Stimulated activated CD8-positive, alpha-beta memory T cell treated with anti-CD3 and anti-CD28 coated beads, Interleukin-12 subunit alpha, Interleukin-12 subunit beta, amount 100 ng/mL, for 4 hours (primary cell): ENCODE results near the gene PRORP.
"Not testable (repeated sequence)": the region's sequence is repeated elsewhere in the genome, so short reads cannot be mapped to it uniquely, and the experiment has no call there.

Experiments
- DNase-seq: peaks from one replicate; pipeline ENCODE4 v3.0.0-alpha.2; 2020; ENCODE audit warnings: low read depth

The PRORP gene

DNA sequence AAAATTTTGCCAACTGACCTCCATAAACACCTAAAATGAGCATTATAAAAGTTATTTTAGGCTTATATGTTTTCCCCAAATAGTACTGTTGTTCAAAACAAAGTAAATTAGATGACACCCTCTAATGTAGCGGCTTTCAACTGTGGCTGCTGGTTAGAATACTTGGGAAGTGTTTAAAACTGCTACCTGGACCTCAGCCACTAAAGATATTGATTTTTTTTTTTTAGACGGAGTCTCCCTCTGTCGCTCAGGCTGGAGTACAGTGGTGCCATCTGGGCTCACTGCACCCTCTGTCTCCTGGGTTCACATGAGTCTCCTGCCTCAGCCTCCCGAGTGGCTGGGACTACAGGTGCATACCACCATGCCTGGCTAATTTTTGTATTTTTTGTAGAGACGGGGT is 16.2 kb downstream of the PRORP start:
- no peak for DNase-seq

DNA sequence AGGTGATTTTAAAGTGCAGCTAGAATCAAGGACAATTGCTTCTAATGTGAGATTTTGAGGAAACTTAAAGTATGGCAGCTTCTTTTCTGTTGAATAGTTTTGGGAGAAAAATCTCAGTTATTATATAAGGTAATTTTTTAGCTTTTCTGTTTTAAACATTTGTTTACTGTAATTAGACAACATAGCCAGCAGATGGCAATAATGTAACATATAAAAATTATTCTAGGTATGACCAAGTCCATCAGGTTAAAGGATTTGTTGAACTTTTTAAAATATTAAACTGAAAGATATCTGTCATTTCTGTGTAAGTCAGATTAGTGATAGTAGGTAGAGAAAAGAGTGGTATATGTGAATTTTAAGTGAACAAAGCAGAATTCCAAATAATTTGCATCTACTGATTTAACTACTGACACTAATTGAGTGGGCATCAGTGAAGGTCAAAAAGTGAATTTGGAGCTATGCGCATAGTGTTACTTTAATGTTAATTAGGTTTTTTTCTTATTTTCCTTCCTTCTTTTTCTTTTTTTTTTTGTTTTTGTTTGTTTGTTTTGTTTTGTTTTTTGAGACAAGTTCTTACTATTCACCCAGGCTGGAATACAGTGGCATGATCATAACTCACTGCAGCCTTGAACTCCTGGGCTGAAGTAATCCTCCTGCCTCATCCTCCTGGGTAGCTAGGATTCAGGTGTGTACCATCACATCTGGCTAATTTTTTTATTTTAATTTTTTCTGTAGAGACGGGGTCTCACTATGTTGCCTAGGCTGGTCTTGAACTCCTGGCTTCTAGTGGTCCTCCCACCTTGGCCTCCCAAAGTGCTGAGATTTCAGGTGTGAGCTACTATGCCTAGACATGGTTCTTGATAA is 18.6 kb downstream of the PRORP start:
- no peak for DNase-seq

DNA sequence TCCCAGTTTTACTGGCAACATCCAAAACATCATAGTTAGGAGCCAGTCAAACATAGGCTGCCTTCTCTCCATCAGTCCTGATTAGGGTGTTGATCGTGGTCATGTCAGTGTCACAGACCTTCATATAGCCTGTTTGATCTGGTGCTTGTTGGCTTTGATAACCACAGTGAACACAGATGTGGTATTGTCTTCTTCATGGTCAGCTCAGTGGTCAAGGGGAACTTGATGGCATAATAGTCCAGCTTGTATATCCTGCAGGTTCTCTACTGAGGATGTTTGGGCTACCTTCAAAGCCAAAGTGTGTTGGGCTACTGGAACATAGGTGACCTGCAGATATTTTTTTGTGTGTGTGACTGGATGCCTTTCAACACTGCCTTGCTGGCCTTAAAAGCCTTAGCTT is 21.7 kb downstream of the PRORP start:
- DNase-seq, result no peak

DNA sequence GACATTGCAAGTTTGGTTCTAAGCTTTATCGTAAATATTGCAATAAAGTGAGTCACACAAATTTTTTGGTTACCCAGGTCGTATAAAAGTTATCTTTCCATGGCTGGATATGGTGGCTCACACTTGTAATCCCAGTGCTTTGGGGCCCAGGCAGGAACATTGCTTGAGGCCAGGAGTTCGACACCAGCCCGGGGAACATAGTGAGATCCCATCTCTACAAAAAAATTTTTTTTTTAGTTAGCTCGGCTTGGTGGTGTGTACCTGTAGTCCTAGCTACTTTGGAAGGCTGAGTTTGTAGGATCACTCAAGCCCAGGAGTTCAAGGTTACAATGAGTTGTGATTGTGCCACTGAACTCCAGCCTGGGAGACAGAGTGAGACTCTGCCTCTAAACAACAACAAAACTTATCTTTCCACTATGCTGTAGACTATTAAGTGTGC is 24.4 kb downstream of the PRORP start:
- DNase-seq, result no peak

DNA sequence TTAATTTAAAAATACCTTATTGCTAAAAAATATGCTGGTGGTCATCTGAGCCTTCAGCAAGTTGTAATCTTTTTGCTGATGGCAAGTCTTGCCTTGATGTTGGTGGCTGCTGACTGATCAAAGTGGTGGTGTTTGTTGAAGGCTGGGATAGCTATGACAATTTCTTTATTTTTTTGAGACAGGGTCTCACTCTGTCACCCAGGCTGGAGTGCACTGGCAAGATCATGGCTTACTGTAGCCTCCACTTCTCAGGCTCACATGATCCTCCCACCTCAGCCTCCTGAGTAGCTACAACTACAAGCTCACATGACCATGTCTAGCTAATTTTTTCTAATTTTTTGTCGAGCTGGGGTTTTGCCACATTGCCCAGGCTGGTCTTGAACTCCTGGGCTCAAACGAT is 24.8 kb downstream of the PRORP start:
- DNase-seq, result no peak

DNA sequence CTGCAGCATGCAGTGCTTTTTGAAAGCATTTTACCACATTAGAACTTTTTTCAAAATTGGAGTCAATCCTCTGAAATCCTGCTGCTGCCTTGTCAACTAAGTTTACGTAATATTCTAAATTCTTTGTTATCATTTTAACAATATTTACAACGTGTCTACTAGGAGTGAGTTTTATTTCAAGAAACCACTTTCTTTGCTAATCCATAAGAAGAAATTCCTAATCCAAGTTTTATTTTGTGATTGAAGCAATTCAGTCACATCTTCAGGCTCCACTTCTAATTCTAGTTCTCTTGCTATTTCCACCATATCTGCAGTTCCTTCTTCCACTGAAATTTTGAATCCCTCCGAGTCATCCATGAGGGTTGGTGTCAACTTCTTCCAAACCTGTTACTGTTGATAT is 25.4 kb downstream of the PRORP start:
- no peak for DNase-seq

DNA sequence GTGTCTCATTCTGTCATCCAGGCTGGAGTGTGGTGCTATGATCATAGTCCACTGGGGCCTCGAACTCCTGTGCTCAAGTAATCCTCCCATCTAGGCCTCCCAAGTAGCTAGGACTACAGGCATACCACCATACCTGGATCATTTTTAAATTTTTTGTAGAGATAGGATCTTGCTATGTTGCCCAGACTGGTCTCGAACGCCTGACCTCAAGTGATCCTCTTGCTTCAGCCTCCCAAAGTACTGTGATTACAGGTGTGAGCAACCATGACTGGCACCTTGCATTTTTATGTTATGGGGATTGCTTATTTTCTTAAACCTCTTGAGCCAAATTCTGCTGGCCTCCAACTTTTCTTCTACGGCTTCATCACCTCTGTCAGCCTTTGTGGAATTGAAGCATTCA is 26.9 kb downstream of the PRORP start:
- DNase-seq, result no peak

DNA sequence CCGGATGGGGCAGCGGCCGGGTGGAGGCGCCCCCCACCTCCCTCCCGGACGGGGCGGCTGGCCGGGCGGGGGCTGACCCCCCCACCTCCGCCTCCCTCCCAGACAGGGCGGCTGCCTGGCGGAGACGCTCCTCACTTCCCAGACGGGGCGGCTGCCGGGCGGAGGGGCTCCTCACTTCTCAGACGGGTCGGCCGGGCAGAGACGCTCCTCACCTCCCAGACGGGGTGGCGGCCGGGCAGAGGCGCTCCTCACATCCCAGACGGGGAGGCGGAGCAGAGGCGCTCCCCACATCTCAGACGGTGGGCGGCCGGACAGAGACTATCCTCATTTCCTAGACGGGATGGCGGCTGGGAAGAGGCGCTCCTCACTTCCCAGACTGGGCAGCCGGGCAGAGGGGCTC is 30.2 kb downstream of the PRORP start:
- DNase-seq, result not testable (repeated sequence)

DNA sequence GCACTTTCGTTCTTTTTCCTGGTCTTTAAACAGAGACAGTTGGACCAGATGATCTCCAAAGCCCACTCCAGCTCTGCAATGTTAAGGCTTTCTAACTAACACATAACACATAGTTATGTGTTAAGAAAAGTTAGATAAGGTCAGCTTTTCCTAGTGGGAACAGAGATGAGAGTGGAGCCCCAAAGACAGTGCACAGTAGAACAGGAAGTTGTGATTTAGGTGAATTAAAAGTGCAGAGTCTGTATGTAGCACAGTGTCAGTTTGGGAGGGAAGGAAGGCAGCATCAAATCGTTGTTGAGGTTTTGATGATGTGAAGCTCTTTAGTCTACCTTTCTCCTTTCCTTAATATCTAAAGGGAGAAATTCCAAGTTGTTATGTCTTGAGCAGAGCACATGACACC is 31.7 kb downstream of the PRORP start:
- no peak for DNase-seq

DNA sequence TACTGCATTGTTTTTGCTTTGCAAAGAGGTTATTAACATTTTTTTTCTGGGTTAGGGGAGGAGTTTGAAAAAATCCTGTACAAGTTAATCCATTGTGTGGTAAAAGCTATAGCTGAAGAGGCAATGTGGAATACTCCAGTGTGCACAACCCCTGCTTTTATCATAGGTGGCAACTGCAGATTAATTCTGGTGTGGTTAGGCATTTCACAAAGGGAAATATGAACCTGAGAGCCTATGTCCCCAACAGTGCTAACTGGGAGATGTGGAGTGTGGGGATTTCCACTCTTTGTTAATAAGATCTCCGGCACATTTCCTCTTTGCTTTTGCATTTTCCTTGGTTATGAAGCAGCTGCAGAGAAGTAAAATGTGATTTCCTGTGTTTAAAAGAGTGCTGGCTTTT is 33.6 kb downstream of the PRORP start:
- no peak for DNase-seq

DNA sequence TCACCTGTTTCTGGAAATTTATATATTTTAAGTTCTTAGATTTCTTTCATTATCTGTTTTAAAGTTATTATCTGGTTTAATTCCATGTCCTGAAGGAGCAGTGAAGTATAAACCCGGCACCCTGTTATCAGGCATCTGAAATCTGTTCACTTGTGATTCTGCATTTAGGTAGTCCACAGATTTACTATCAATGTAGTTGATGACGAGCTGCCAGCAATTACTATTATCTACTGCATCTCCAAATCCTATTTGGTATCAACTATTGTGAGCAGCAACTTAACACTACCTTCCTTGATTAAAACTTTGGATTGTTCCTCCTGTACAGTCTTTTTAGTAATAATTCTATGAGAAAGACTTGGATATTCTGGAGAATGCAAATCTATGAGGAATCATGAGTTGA is 36.1 kb downstream of the PRORP start:
- no peak for DNase-seq

DNA sequence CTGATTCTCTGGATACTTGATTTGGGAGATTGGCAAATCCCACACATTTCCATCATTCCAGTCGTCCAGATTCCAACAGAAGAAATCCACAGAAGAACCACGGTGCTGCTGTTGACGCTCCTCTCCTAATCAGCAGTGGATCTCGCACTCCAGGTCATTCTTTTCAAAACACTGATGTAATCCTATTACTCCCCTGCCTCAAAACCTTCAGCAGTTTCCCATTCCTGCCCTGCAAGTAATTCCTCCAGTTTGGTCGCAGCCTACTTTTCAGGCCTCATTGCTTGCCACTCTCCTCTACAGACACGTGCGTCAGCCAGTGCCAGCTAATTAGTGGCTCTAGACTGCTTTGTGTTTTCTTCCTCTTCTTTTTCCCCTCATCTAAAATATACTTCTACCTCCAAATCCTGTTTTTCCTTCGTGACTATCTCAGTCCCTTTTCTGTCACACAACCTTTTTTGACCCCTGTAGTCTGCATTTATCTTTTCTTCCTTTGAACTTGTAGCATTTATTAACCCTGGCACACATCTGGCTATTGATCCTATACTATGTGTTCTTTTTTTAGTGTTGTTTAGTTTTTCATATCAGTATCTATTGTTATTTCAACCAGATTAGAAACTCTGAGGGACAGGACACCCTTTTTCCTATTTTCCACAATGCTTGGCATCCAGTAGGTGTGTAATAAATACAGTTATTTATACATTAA is 36.8 kb downstream of the PRORP start:
- no peak for DNase-seq

DNA sequence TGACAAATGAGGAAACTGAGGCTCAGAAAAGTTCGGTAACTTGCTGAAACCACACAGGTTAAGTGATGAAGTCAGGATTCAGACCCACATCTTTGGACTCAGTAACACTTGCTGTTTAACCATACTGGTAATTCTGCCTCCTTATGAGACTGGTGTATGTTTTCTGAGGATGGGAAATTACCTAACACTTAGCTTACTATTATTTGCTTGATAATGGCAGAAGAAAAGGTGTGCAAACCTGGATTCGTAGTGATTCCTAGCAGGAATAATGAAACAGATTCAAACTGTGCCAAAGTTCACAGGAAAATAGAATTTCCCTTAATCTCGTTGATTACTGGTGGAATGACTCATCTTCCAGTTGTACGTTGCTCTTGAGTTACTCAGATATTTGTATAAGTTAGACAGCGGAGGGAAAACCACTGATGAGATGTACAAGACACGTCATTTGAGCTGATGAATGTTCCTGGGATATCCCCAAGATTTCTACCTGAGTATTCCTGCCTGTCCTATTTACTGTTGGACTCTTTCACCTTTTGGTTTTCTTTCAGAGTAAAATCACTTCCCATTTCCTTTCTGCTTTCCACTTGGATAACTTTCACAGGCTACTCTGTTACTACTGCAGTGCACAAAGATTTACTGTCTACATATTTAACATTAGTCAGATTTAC is 37.5 kb downstream of the PRORP start:
- no peak for DNase-seq

DNA sequence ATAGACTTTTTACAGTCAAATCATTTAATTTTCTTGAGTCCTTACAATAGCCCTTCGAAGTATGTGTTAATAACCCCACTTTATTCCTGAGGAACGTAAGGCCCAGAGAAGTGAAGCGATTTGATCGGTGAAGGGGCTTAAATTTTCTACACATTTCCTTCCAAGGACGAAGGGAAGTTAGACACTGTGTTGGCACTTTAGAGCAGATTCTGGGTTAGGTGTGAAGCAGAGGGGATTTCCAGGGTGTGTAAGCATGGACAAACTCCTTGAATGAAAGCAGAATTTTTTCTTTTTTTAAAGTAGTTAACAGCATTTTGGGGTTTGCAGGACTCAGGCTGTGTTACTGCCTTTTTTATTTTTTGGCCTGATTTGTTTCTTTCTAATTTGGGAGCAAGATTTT is 38.9 kb downstream of the PRORP start:
- no peak for DNase-seq

DNA sequence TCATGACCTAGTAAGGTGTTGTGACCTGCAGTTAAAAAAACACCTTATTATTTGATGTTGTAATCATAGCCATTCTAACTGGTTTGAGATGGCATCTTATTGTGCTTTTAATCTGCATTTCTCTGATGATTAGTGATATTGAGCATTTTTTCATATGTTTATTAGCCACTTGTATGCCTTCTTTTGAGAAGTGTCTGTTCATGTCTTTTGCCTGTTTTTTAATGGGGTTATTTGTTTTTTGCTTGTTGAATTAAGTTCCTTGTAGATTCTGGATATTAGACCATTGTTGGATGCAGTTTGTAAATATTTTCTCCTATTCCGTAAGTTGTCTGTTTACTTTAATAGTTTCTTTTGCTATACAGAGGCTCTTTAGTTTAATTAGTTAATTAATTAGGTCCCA is 41.0 kb downstream of the PRORP start:
- DNase-seq, result no peak

DNA sequence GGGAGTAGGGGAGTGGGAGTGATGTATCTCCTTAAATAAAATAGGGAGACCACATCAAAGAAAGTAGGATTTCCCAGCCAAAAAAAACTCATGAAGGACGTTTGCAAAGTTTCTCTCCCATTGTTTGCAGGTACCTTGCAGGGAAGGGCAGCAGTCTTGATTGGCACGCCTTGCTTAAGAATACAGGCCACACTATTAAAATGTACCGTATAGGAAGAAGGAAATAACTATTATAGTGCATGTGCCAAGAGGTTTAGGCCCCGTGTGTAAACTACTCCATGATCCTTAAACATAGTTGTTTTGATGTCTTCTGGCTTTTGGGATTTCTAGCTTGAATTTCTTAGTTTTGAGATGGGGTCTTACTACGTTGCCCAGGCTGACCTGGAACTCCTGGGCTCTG is 42.5 kb downstream of the PRORP start:
- no peak for DNase-seq

DNA sequence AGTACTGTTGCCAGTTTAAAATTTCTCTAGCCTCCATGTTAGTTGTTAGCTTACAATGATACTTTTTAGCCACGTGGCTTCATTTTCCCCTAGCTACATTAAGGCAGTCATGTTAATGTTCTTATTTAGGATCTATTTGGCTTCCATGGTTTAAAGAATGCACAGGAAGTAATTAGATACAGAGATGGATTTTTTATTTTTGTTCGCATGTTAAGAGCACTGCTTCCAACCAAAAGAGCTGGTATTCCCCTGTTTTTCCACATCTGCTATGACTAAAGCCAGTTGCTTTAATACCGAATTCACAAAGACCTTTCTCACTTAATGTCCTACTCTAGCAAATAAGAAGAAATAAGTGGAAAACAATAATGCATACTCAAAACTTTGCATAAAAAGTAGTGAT is 45.1 kb downstream of the PRORP start:
- DNase-seq, result no peak
